SKM-1 treated with dmso at 0.1 percent for 144 hours (cell line): ENCODE results near the gene GRIK1.

Experiments
- DNase-seq: peaks from one replicate; lab custom pipeline; 2025; ENCODE audit not compliant: unreplicated experiment; lab: John Stamatoyannopoulos, UW

GRIK1 gene

GRCh38 chr21:29721964-29722363 is 217.8 kb downstream of the GRIK1 start:
- DNase-seq, result no peak

- DNase-seq, result no peak
Observed at GRCh38 chr21:29721221-29721620, 218.6 kb downstream of the GRIK1 start.

DNA sequence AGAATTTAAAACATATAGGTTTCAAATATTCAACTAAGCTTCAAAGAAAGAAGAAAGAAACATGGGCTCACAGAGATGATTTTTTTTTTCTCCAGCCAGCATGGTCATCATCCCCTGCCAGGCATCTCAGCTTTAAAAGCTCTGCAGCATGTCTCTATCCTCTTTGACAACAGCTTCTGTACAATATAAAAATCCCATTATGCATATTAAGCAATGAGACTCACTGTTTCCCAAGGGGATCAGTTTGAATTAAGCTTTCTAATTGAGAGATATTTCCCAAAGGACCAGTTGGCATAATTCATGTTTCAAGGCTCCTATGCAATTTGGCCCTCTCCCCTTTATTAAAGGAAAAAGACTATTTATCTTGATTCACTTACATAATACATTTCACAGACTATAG is 220.3 kb downstream of the GRIK1 start:
- no peak for DNase-seq

DNA sequence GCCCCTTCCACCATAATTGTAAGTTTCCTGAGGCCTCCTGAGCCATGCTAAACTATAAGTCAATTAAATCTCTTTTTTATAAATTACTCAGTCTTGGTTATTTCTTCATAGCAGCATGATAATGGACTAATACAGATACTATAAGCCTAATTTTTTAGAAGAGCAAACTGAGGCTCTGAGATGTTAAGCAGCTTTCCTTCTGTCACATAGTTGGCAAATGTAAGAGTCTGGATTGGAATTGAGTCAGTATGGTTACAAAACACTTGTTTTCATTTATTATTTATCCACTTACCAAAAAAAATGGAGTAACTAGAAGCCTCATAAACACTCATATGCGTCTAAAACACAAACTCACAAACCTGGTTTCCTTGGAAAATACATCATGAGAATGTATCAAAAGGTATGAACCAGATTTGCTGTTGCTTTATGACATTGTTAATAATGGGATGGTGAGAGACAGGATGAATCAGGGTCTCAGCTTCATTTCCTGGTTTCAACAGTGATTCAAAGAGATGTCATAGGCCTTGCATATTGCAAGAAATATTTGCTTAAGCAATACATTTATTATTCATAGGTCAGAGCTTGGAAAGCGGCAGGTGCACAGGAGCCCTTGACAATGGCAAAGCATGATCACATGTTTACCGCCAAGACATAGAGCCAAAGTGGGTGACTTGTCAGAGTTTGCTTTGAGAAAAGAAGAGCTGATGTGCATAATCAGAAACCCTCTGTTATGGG is 221.5 kb downstream of the GRIK1 start:
- no peak for DNase-seq

DNA sequence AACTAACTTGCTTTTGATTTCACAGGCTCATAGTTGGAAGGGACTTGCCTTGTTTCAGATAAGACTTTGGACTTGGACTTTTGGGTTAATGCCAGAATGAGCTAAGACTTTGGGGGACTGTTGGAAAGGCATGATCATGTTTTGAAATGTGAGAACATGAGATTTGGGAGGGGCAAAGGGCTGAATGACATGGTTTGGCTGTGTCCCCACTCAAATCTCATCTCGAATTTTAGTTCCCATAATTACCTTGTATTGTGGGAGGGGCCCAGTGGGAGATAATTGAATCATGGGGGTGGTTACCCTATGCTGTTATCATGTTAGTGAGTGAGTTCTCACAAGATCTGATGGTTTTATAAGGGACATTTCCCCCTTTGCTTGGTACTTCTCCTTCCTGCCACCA is 222.1 kb downstream of the GRIK1 start:
- DNase-seq, result no peak

GRCh38 chr21:29716753-29717152 is 223.0 kb downstream of the GRIK1 start:
- no peak for DNase-seq

DNA sequence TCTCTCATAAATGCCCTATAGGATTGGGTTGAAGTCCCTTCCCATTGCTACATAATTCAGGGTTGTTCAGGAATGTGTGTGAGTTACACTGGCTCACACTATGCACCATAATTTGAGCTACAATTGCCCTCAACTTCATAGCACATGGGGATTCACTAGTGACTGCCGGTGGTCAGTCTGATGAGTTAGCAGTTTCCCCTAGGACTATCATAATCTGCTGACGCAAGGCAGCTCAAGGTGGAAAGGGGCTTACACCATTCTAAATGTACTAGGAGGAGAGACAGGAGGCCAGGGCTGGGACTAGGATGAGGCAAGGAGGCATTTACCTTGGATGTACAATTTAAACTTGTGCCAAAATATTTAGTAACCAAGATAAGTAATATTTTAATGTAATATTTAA is 224.7 kb downstream of the GRIK1 start:
- no peak for DNase-seq

- DNase-seq, result no peak
Observed at GRCh38 chr21:29712818-29713217, 227.0 kb downstream of the GRIK1 start.

DNA sequence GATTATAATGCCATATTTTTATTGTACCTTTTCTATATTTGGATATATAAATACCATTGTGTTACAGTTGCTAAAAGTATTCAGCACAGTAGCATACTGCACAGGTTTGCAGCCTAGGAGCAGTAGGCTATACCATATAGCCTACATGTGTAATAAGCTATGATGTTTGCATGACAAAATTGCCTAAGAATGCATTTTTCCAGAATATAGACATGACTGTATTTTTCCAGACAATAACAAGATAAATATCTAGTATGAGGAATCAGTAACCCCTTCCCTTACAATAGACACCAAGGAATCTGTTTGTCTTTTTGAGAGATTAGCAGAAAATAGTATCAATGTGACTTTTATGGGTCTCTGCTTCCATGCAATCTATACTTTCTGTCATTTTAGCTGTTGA is 228.6 kb downstream of the GRIK1 start:
- no peak for DNase-seq

DNA sequence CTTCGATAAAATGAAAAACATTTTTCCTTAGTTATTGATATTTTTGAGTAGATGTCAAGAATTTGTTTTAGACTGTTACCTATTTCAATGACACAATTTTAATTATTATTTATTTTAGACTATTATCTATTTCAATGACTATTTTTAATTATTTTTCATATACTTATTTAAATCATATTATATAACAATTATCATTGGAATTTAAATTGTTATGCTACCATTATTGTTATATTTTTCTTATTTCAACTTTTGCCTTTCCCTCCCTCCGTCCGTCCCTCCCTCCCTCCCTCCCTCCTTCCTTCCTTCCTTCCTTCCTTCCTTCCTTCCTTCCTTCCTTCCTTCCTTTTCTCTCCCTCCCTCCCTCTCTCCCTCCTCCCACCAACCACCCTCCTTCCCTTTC is 229.3 kb downstream of the GRIK1 start:
- DNase-seq, result no peak

DNA sequence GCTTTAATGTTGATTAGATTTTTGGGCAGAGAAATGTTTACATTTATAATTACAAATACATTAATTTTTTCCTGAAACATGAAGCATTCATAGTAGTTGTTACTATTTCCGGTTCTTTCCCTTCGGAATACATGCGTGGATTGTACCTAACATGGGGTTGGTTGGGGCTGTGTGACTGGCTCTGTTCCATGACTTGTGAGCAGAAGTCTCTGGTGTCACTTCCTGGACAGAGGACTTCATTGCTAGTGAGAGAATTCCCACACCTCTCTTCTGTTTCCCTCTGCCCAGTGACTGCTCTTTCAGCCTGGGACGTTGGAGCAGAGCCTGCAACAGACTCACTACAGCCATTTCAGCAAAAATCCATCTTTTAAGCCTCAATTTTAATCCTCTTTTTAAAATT is 231.4 kb downstream of the GRIK1 start:
- DNase-seq, result no peak

DNA sequence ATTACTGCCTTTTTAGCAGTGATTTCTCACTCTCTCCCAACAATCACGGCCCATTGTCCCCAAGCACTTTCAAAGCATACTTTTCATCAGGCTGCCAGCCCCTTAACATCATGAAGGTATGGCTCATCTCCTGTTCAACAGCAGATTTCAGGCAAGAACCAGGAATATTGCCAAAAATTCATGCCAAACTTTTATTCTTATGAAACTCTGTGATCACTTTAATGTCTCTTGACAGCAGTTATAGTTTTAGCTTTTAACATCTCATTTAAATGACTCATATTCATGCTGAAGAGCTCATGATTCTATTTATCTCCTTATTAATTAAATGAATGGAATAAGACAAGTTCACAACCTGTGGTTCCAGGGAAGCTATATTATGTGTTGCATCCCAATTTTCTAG is 235.1 kb downstream of the GRIK1 start:
- DNase-seq, result no peak

GRCh38 chr21:29701676-29702075 is 238.1 kb downstream of the GRIK1 start:
- no peak for DNase-seq

- peak; percentile 48 for DNase-seq
Observed at GRCh38 chr21:29697555-29698193, 242.1 kb downstream of the GRIK1 start.

- DNase-seq, result no peak
Observed at GRCh38 chr21:29696937-29697336, 242.9 kb downstream of the GRIK1 start.

DNA sequence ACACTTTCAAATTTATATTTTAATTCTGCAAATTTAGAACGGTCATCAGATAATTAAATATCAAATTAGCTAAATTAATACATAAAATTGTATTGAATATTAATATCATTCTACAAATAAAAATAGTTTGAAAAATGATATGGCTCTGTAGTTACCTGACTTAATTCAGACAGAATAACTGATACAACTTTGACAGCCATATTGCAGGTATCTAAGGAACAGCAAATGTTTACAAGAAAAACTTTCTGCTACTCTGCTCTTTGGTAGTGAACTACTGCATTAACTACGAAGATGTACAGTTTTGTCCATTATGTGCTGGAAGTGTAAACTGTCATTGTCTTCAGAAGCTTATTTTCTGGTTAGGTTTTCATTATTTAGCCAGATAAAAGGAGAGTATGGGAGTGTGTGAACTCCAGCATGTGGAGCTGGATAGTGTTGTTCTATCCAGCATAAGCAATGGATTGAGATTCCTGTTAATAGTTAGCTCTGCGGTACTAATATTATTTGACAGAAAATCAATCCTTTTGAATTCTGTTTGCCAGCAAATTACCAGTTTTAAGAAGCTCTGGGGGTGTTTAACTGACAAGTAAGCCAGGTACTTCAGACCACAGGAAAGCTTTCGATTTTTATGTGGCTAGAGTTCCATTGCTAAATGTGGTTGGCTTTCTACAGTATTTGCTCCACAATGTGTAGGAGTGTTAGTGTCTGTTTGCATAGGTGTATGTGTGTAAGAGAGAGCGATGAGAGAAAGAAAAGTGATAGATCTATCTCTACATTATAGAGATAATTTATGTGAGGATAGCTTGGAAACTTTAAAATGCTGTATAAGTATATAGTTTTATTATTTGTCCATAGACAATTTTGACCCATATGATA is 247.9 kb downstream of the GRIK1 start:
- DNase-seq, result no peak

GRCh38 chr21:29689753-29690152 is 250.0 kb downstream of the GRIK1 start:
- DNase-seq, result no peak

- DNase-seq, result no peak
Observed at GRCh38 chr21:29684106-29684505, 255.7 kb downstream of the GRIK1 start.

GRCh38 chr21:29682800-29683199 is 257.0 kb downstream of the GRIK1 start:
- DNase-seq, result no peak

- no peak for DNase-seq
Observed at GRCh38 chr21:29680273-29680672, 259.5 kb downstream of the GRIK1 start.

DNA sequence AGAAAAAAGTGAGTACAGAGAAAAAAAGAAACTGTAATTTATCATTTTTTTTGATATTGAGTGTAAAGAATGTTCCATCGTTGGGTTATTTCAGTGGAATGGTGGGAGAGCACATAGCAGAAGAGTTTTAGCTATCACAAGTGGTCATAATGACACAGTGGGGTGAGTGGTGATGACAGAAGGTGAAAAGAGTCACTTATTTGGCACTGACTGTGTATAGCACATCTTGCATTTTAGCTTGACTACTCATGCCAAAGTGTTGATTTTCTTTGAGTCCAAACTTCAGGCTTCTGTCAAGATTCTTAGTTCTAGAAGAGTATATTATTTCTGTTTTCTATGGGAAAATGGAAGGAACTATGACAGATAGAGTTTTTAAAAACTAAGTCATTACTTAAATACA is 261.2 kb downstream of the GRIK1 start:
- DNase-seq, result no peak

DNA sequence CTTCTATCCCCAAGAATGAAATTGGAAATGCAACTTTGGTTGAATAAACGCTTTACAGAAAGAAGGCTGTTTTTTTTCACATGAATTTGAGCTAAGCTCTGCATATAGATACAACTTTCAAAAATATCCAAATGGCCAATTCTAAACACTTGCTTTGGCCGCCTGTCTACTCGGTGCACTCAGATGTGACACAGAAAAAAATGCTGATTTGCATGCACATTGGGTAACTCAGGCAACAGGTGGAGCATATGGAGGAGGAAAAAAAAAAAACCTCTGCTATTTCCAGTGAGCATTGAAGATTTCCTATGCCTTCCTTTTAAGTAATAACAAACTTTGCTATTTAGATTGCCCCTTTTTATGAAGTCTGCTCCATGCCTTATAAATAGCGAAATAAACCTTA is 262.5 kb downstream of the GRIK1 start:
- DNase-seq, result no peak
